WTC11 (cell line): Measurements from ENCODE around the gene PLEKHF1.

ENCODE experiments used
- FOXK1 ChIP-seq: sonication (generic); formaldehyde crosslinking; IDR thresholded peaks from 2 replicates; pipeline ENCODE4 v1.8.0; 2022; ENCODE audit warnings: mild to moderate bottlenecking, moderate library complexity, missing genetic modification reagents
- FOXP1 ChIP-seq: sonication (generic); formaldehyde crosslinking; IDR thresholded peaks from 2 replicates; pipeline ENCODE4 v1.8.0; 2022; ENCODE audit warnings: missing genetic modification reagents, mild to moderate bottlenecking, moderate library complexity, borderline replicate concordance
- RORB ChIP-seq: fragments of 250-450 bp; sonication (Bioruptor Pico); IDR thresholded peaks from 2 replicates; pipeline ENCODE4 v1.9.0; 2021; ENCODE audit warnings: mild to moderate bottlenecking
- SMAD3 ChIP-seq: sonication (generic); formaldehyde crosslinking; IDR thresholded peaks from 2 replicates; pipeline ENCODE4 v1.8.0; 2022; ENCODE audit warnings: missing genetic modification reagents, mild to moderate bottlenecking, borderline replicate concordance
- SP1 ChIP-seq: sonication (generic); formaldehyde crosslinking; conservative IDR thresholded peaks from 2 replicates; pipeline ENCODE4 v1.8.1; 2022; ENCODE audit warnings: missing genetic modification reagents
- ZNF138 ChIP-seq: sonication (generic); formaldehyde crosslinking; conservative IDR thresholded peaks from 2 replicates; pipeline ENCODE4 v1.8.1; 2022; ENCODE audit warnings: mild to moderate bottlenecking, moderate library complexity, missing genetic modification reagents
- TF ChIP-seq, protein P1 (sequence below): fragments of 200-600 bp; IDR thresholded peaks from 2 replicates; pipeline ENCODE4 v1.8.0; 2022; ENCODE audit warnings: antibody characterized with exemption
- TF ChIP-seq, protein P2 (sequence below): sonication (generic); formaldehyde crosslinking; IDR thresholded peaks from 2 replicates; pipeline ENCODE4 v1.8.1; 2023; ENCODE audit warnings: mild to moderate bottlenecking, missing genetic modification reagents
- TF ChIP-seq, protein P3 (sequence below): sonication (generic); formaldehyde crosslinking; IDR thresholded peaks from 2 replicates; pipeline ENCODE4 v1.8.1; 2022; ENCODE audit warnings: missing genetic modification reagents, borderline replicate concordance
- TF ChIP-seq, protein P4 (sequence below): sonication (generic); formaldehyde crosslinking; conservative IDR thresholded peaks from 2 replicates; pipeline ENCODE4 v1.8.1; 2023; ENCODE audit warnings: mild to moderate bottlenecking, low read depth, missing genetic modification reagents, moderate library complexity
- TF ChIP-seq, protein P5 (sequence below): sonication (generic); formaldehyde crosslinking; IDR thresholded peaks from 2 replicates; pipeline ENCODE4 v1.8.0; 2022; ENCODE audit warnings: mild to moderate bottlenecking, missing genetic modification reagents
- TF ChIP-seq, protein P6 (sequence below): sonication (generic); formaldehyde crosslinking; IDR thresholded peaks from 2 replicates; pipeline ENCODE4 v1.8.1; 2023; ENCODE audit warnings: mild to moderate bottlenecking, missing genetic modification reagents, moderate library complexity
- TF ChIP-seq, protein P7 (sequence below): sonication (generic); formaldehyde crosslinking; IDR thresholded peaks from 2 replicates; pipeline ENCODE4 v1.8.0; 2022; ENCODE audit warnings: mild to moderate bottlenecking, missing genetic modification reagents

DNA sequence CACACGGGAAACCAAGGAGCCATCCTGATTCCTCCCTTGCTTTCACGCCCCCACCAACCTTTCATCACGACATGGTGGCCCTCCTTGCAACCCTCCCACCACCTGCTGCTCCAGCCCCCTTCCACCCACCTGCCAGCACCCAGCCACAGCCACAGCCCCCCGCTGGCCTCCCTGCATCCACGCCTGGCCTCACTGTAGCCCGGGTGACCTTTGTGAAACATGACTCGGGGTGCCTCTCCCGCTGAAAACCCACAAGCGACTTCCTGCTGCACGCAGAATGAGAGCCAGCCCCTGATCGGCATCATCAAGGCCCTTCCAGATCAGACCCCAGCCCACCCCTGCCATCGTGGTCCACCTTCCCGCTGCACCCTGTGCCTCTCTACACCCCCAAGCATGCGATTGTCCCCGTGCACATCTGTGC, 44.3 kb upstream of the PLEKHF1 start:
- TF ChIP-seq FOXP1 (CRISPR knock-in tag) (no peak), SMAD3 (CRISPR knock-in tag) (no peak), ZNF138 (CRISPR knock-in tag) (no peak), SP1 (no peak), FOXK1 (CRISPR knock-in tag) (no peak), RORB (CRISPR knock-in tag) (no peak)
- TF ChIP-seq, protein P1, sequence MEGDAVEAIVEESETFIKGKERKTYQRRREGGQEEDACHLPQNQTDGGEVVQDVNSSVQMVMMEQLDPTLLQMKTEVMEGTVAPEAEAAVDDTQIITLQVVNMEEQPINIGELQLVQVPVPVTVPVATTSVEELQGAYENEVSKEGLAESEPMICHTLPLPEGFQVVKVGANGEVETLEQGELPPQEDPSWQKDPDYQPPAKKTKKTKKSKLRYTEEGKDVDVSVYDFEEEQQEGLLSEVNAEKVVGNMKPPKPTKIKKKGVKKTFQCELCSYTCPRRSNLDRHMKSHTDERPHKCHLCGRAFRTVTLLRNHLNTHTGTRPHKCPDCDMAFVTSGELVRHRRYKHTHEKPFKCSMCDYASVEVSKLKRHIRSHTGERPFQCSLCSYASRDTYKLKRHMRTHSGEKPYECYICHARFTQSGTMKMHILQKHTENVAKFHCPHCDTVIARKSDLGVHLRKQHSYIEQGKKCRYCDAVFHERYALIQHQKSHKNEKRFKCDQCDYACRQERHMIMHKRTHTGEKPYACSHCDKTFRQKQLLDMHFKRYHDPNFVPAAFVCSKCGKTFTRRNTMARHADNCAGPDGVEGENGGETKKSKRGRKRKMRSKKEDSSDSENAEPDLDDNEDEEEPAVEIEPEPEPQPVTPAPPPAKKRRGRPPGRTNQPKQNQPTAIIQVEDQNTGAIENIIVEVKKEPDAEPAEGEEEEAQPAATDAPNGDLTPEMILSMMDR, result no peak
- TF ChIP-seq, protein P2, sequence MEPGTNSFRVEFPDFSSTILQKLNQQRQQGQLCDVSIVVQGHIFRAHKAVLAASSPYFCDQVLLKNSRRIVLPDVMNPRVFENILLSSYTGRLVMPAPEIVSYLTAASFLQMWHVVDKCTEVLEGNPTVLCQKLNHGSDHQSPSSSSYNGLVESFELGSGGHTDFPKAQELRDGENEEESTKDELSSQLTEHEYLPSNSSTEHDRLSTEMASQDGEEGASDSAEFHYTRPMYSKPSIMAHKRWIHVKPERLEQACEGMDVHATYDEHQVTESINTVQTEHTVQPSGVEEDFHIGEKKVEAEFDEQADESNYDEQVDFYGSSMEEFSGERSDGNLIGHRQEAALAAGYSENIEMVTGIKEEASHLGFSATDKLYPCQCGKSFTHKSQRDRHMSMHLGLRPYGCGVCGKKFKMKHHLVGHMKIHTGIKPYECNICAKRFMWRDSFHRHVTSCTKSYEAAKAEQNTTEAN (CRISPR knock-in tag), result no peak
- TF ChIP-seq, protein P3, sequence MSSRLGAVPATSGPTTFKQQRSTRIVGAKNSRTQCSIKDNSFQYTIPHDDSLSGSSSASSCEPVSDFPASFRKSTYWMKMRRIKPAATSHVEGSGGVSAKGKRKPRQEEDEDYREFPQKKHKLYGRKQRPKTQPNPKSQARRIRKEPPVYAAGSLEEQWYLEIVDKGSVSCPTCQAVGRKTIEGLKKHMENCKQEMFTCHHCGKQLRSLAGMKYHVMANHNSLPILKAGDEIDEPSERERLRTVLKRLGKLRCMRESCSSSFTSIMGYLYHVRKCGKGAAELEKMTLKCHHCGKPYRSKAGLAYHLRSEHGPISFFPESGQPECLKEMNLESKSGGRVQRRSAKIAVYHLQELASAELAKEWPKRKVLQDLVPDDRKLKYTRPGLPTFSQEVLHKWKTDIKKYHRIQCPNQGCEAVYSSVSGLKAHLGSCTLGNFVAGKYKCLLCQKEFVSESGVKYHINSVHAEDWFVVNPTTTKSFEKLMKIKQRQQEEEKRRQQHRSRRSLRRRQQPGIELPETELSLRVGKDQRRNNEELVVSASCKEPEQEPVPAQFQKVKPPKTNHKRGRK (CRISPR knock-in tag), result no peak
- TF ChIP-seq, protein P4, sequence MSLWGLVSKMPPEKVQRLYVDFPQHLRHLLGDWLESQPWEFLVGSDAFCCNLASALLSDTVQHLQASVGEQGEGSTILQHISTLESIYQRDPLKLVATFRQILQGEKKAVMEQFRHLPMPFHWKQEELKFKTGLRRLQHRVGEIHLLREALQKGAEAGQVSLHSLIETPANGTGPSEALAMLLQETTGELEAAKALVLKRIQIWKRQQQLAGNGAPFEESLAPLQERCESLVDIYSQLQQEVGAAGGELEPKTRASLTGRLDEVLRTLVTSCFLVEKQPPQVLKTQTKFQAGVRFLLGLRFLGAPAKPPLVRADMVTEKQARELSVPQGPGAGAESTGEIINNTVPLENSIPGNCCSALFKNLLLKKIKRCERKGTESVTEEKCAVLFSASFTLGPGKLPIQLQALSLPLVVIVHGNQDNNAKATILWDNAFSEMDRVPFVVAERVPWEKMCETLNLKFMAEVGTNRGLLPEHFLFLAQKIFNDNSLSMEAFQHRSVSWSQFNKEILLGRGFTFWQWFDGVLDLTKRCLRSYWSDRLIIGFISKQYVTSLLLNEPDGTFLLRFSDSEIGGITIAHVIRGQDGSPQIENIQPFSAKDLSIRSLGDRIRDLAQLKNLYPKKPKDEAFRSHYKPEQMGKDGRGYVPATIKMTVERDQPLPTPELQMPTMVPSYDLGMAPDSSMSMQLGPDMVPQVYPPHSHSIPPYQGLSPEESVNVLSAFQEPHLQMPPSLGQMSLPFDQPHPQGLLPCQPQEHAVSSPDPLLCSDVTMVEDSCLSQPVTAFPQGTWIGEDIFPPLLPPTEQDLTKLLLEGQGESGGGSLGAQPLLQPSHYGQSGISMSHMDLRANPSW (CRISPR knock-in tag), result no peak
- TF ChIP-seq, protein P5, sequence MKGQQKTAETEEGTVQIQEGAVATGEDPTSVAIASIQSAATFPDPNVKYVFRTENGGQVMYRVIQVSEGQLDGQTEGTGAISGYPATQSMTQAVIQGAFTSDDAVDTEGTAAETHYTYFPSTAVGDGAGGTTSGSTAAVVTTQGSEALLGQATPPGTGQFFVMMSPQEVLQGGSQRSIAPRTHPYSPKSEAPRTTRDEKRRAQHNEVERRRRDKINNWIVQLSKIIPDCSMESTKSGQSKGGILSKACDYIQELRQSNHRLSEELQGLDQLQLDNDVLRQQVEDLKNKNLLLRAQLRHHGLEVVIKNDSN (CRISPR knock-in tag), result no peak
- TF ChIP-seq, protein P6, sequence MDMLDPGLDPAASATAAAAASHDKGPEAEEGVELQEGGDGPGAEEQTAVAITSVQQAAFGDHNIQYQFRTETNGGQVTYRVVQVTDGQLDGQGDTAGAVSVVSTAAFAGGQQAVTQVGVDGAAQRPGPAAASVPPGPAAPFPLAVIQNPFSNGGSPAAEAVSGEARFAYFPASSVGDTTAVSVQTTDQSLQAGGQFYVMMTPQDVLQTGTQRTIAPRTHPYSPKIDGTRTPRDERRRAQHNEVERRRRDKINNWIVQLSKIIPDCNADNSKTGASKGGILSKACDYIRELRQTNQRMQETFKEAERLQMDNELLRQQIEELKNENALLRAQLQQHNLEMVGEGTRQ (CRISPR knock-in tag), result no peak
- TF ChIP-seq, protein P7, sequence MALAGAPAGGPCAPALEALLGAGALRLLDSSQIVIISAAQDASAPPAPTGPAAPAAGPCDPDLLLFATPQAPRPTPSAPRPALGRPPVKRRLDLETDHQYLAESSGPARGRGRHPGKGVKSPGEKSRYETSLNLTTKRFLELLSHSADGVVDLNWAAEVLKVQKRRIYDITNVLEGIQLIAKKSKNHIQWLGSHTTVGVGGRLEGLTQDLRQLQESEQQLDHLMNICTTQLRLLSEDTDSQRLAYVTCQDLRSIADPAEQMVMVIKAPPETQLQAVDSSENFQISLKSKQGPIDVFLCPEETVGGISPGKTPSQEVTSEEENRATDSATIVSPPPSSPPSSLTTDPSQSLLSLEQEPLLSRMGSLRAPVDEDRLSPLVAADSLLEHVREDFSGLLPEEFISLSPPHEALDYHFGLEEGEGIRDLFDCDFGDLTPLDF (CRISPR knock-in tag), result no peak
